22Rv1 (cell line): ENCODE results near the gene TUBA3E.
"Not testable (repeated sequence)": the region's sequence is repeated elsewhere in the genome, so short reads cannot be mapped to it uniquely, and the experiment has no call there.

Experiments
- ZFX ChIP-seq: fragments of 450-650 bp; IDR thresholded peaks from 2 replicates; pipeline ENCODE4 v1.6.1; 2017; ENCODE audit warnings: antibody characterized with exemption, borderline replicate concordance
- TF ChIP-seq, protein P1 (sequence below): fragments of 450-650 bp; IDR thresholded peaks from 2 replicates; pipeline ENCODE4 v1.5.1; 2017; ENCODE audit warnings: mild to moderate bottlenecking

DNA sequence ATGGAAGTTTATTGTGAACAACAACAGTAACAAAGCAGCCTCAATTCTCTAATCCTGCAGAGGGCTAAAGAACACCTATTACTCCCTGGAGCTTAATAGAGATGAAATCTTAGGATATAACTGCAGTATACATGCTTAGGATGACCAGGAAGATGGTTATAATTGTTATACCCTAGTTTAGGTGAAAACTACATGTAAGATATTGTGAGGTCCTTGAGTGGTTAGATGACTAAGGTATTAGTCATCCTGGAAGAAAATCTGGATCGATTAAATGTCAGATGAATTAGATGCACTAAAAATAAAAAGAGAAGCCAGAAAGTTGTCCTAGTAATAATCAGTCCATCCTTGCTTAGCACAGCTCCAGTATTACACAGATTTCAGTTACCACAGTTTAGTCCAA lies 22.3 kb upstream of the TUBA3E start:
- TF ChIP-seq, protein P1, sequence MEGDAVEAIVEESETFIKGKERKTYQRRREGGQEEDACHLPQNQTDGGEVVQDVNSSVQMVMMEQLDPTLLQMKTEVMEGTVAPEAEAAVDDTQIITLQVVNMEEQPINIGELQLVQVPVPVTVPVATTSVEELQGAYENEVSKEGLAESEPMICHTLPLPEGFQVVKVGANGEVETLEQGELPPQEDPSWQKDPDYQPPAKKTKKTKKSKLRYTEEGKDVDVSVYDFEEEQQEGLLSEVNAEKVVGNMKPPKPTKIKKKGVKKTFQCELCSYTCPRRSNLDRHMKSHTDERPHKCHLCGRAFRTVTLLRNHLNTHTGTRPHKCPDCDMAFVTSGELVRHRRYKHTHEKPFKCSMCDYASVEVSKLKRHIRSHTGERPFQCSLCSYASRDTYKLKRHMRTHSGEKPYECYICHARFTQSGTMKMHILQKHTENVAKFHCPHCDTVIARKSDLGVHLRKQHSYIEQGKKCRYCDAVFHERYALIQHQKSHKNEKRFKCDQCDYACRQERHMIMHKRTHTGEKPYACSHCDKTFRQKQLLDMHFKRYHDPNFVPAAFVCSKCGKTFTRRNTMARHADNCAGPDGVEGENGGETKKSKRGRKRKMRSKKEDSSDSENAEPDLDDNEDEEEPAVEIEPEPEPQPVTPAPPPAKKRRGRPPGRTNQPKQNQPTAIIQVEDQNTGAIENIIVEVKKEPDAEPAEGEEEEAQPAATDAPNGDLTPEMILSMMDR: not testable (repeated sequence)
- TF ChIP-seq ZFX: not testable (repeated sequence)
